ENCODE results near the gene FBN1.
A peak's percentile ranks its signal among the peaks of the same experiment; 100 is the strongest.

FBN1 gene

DNA sequence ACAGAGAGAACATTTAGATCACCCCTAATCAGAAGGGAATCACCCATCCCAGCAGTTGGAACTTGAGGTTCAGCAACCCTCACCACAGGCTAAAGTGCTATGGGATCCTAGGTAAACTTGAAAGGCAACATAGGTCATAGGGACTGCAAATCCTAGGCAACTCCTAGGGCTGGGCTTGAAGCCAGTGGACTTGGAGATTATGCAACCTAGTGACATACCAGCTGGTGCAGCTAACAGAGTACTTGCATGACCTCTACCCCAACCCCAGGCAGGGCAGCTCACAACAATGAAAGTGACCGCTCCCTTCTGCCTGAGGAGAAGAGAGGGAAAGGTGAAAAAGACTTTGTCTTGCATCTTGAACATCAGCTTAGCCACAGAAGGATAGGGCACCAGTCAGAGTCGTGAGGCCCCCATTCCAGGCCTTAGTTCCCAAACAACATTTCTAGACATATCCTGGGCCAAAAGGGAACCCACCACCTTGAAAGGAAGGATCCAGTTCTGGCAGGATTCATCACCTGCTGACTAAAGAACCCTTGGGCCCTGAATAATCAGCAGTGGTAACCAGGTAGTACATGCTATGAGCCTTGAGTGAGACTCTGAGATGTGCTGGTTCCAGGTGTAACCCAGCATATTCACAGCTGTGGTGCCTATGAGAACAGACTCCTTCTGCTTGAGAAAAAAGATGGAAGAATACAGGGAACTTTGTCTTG, 37.6 kb upstream of the FBN1 start:
- no peak for TF ChIP-seq TCF4 (CRISPR knock-in tag; IDR thresholded peaks at IDR 0.05; ENCODE audit: borderline replicate concordance)
- TF ChIP-seq, protein P1, sequence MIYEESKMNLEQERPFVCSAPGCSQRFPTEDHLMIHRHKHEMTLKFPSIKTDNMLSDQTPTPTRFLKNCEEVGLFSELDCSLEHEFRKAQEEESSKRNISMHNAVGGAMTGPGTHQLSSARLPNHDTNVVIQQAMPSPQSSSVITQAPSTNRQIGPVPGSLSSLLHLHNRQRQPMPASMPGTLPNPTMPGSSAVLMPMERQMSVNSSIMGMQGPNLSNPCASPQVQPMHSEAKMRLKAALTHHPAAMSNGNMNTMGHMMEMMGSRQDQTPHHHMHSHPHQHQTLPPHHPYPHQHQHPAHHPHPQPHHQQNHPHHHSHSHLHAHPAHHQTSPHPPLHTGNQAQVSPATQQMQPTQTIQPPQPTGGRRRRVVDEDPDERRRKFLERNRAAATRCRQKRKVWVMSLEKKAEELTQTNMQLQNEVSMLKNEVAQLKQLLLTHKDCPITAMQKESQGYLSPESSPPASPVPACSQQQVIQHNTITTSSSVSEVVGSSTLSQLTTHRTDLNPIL (CRISPR knock-in tag; IDR thresholded peaks at IDR 0.05; ENCODE audit: low read depth) = no peak
- TF ChIP-seq ESRRG (CRISPR knock-in tag; IDR thresholded peaks at IDR 0.05) = no peak
- TF ChIP-seq OSR1 (CRISPR knock-in tag; IDR thresholded peaks at IDR 0.05) = no peak
- no peak for TF ChIP-seq ZC3H10 (CRISPR knock-in tag; IDR thresholded peaks at IDR 0.05)
- TF ChIP-seq, protein P2, sequence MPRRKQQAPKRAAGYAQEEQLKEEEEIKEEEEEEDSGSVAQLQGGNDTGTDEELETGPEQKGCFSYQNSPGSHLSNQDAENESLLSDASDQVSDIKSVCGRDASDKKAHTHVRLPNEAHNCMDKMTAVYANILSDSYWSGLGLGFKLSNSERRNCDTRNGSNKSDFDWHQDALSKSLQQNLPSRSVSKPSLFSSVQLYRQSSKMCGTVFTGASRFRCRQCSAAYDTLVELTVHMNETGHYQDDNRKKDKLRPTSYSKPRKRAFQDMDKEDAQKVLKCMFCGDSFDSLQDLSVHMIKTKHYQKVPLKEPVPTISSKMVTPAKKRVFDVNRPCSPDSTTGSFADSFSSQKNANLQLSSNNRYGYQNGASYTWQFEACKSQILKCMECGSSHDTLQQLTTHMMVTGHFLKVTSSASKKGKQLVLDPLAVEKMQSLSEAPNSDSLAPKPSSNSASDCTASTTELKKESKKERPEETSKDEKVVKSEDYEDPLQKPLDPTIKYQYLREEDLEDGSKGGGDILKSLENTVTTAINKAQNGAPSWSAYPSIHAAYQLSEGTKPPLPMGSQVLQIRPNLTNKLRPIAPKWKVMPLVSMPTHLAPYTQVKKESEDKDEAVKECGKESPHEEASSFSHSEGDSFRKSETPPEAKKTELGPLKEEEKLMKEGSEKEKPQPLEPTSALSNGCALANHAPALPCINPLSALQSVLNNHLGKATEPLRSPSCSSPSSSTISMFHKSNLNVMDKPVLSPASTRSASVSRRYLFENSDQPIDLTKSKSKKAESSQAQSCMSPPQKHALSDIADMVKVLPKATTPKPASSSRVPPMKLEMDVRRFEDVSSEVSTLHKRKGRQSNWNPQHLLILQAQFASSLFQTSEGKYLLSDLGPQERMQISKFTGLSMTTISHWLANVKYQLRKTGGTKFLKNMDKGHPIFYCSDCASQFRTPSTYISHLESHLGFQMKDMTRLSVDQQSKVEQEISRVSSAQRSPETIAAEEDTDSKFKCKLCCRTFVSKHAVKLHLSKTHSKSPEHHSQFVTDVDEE (CRISPR knock-in tag; IDR thresholded peaks at IDR 0.05) = no peak
- TF ChIP-seq, protein P3, sequence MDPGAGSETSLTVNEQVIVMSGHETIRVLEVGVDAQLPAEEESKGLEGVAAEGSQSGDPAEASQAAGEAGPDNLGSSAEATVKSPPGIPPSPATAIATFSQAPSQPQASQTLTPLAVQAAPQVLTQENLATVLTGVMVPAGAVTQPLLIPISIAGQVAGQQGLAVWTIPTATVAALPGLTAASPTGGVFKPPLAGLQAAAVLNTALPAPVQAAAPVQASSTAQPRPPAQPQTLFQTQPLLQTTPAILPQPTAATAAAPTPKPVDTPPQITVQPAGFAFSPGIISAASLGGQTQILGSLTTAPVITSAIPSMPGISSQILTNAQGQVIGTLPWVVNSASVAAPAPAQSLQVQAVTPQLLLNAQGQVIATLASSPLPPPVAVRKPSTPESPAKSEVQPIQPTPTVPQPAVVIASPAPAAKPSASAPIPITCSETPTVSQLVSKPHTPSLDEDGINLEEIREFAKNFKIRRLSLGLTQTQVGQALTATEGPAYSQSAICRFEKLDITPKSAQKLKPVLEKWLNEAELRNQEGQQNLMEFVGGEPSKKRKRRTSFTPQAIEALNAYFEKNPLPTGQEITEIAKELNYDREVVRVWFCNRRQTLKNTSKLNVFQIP (CRISPR knock-in tag; IDR thresholded peaks at IDR 0.05; ENCODE audit: borderline replicate concordance, low read depth) = no peak
- TF ChIP-seq, protein P4, sequence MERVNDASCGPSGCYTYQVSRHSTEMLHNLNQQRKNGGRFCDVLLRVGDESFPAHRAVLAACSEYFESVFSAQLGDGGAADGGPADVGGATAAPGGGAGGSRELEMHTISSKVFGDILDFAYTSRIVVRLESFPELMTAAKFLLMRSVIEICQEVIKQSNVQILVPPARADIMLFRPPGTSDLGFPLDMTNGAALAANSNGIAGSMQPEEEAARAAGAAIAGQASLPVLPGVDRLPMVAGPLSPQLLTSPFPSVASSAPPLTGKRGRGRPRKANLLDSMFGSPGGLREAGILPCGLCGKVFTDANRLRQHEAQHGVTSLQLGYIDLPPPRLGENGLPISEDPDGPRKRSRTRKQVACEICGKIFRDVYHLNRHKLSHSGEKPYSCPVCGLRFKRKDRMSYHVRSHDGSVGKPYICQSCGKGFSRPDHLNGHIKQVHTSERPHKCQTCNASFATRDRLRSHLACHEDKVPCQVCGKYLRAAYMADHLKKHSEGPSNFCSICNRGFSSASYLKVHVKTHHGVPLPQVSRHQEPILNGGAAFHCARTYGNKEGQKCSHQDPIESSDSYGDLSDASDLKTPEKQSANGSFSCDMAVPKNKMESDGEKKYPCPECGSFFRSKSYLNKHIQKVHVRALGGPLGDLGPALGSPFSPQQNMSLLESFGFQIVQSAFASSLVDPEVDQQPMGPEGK (CRISPR knock-in tag; IDR thresholded peaks at IDR 0.05; ENCODE audit: borderline replicate concordance) = no peak
- TF ChIP-seq TOX (CRISPR knock-in tag; IDR thresholded peaks at IDR 0.05; ENCODE audit: borderline replicate concordance) = no peak
- no peak for TF ChIP-seq GLIS3 (CRISPR knock-in tag; IDR thresholded peaks at IDR 0.05)
- TF ChIP-seq BACH2 (CRISPR knock-in tag; IDR thresholded peaks at IDR 0.05; ENCODE audit: borderline replicate concordance) = no peak
- TF ChIP-seq, protein P5, sequence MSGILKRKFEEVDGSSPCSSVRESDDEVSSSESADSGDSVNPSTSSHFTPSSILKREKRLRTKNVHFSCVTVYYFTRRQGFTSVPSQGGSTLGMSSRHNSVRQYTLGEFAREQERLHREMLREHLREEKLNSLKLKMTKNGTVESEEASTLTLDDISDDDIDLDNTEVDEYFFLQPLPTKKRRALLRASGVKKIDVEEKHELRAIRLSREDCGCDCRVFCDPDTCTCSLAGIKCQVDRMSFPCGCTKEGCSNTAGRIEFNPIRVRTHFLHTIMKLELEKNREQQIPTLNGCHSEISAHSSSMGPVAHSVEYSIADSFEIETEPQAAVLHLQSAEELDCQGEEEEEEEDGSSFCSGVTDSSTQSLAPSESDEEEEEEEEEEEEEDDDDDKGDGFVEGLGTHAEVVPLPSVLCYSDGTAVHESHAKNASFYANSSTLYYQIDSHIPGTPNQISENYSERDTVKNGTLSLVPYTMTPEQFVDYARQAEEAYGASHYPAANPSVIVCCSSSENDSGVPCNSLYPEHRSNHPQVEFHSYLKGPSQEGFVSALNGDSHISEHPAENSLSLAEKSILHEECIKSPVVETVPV (CRISPR knock-in tag; IDR thresholded peaks at IDR 0.05) = no peak
- no peak for TF ChIP-seq RARB (CRISPR knock-in tag; IDR thresholded peaks at IDR 0.05)
- no peak for TF ChIP-seq ZFP3 (CRISPR knock-in tag; IDR thresholded peaks at IDR 0.05)
- no peak for TF ChIP-seq ZNF565 (CRISPR knock-in tag; conservative IDR thresholded peaks at IDR 0.05; ENCODE audit: low read depth)
- TF ChIP-seq PPARA (CRISPR knock-in tag; IDR thresholded peaks at IDR 0.05; ENCODE audit: borderline replicate concordance) = no peak
- no peak for TF ChIP-seq ZNF8 (CRISPR knock-in tag; IDR thresholded peaks at IDR 0.05)
- no peak for ATAC-seq

DNA sequence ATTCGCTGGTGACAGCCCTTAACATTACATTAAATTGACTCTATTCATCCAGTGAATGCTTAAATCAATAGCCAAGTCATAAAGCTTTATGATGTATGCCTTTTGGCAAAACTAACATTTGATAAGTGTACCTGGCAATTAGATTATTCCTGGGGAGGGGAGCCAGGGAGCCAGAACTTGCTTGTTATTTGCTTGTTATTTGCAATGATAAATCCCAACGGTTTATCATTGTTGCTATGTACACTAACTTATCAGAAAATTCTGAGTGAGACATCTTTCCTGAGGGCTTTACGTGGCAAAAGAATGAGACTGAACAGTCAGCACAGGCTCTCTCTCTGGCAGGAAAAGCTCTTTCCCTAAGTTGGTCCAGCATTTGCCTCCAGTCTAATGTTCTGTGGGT, 35.8 kb upstream of the FBN1 start:
- peak; percentile 55 for ATAC-seq
- TF ChIP-seq ZC3H10 (CRISPR knock-in tag; IDR thresholded peaks at IDR 0.05) (no peak), ARNTL (CRISPR knock-in tag; IDR thresholded peaks at IDR 0.05; ENCODE audit: borderline replicate concordance, low read depth) (no peak), GLIS3 (CRISPR knock-in tag; IDR thresholded peaks at IDR 0.05) (no peak), ESRRG (CRISPR knock-in tag; IDR thresholded peaks at IDR 0.05) (no peak), ZFP30 (CRISPR knock-in tag; IDR thresholded peaks at IDR 0.05) (no peak), ISL1 (CRISPR knock-in tag; IDR thresholded peaks at IDR 0.05) (no peak), RARB (CRISPR knock-in tag; IDR thresholded peaks at IDR 0.05) (no peak), ZFP3 (CRISPR knock-in tag; IDR thresholded peaks at IDR 0.05) (no peak), PPARA (CRISPR knock-in tag; IDR thresholded peaks at IDR 0.05; ENCODE audit: borderline replicate concordance) (no peak)
- TF ChIP-seq, protein P4 (CRISPR knock-in tag; IDR thresholded peaks at IDR 0.05; ENCODE audit: borderline replicate concordance) = no peak
- TF ChIP-seq, protein P2 (CRISPR knock-in tag; IDR thresholded peaks at IDR 0.05) = no peak
- TF ChIP-seq, protein P1 (CRISPR knock-in tag; IDR thresholded peaks at IDR 0.05; ENCODE audit: low read depth) = no peak
- TF ChIP-seq, protein P3 (CRISPR knock-in tag; IDR thresholded peaks at IDR 0.05; ENCODE audit: borderline replicate concordance, low read depth) = no peak
